Tibial artery (tissue), 4 donors: ENCODE measurements around the gene MGP.

Source experiments
- DNase-seq, 2 donors: peaks; one replicate each; pipeline ENCODE4 v3.0.0-alpha.2; 2019
- H3K27ac ChIP-seq, 2 donors: fragments of 200-600 bp; sonication (generic) in 1 of 2; 1 replicate in 1 of 2; 2 replicates in 1 of 2; pipeline ENCODE4 v1.5.1; 2018 to 2019; ENCODE audit warnings: mild to moderate bottlenecking in 1 of 2
- H3K27me3 ChIP-seq, 2 donors: fragments of 200-600 bp; sonication (generic) in 1 of 2; one replicate each; pipeline versions ENCODE4 v1.5.1 to v1.6.0; 2016 to 2019
- H3K36me3 ChIP-seq, 3 donors: fragments of 200-600 bp; sonication (generic) in 2 of 3; one replicate each; pipeline ENCODE4 v1.5.1; 2016 to 2019; ENCODE audit warnings: mild to moderate bottlenecking in 2 of 3
- H3K4me1 ChIP-seq, 4 donors: fragments of 200-600 bp; sonication (generic) in 2 of 4; 1 replicate in 3 of 4; 2 replicates in 1 of 4; pipeline ENCODE4 v1.5.1; 2016 to 2019
- H3K4me3 ChIP-seq, 2 donors: fragments of 200-600 bp; sonication (generic) in 1 of 2; 1 replicate in 1 of 2; 2 replicates in 1 of 2; pipeline ENCODE4 v1.5.1; 2018 to 2019; ENCODE audit warnings: mild to moderate bottlenecking in 2 of 2
- H3K9me3 ChIP-seq, 3 donors: fragments of 200-600 bp; sonication (generic) in 1 of 3; one replicate each; pipeline ENCODE4 v1.5.1; 2016 to 2019
- intact Hi-C: fragments of 100-400 bp; cut with DNase I; formaldehyde crosslinking; loops from one replicate; pipeline ENCODE4 v1.15.0; 2023; ENCODE audit warnings: low total_unique reads
- TF ChIP-seq, protein P1 (sequence below), 2 experiments: fragments of 200-600 bp in 1 of 2; fragments of 450-650 bp in 1 of 2; IDR thresholded peaks; one replicate each; pipeline ENCODE4 v1.5.1; 2017 to 2019; ENCODE audit warnings: antibody characterized with exemption in 2 of 2, mild to moderate bottlenecking in 1 of 2, moderate library complexity in 1 of 2

The MGP gene

DNA sequence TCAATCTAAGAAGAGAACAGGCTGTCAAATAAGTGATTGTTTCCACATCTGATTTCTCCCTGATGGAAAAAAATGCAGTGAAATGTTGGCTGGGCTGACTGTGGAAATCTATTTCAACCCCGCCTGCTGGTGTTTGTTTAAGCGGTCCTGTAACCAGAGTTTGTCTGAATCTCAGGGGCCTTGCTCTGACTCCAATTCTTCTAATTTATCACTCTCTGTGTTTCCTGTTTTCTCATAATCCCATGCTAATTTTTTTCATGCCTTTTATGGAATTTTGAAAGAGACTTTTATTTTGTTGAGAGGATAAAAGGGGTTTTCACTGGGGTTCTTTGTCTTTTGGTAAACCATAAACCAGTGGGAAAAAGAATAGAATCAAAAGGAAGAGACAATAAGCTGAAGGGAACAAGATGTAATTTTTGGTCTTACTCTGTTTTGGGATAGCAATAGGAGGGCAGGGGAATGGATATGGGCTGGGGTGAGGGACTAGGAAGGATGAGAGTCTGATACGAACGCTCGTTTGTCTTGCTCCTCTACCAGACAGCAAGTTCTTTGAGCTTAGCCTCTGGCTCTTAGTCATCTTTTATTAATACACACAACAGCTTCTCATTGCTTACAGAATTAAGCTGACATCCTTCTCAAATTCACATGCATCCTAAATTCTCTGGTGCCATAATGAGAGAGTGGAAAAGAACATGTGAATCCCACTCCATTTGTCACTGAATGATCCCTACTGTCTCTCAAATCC is 8.0 kb upstream of the MGP start:
- intact Hi-C loops = loop anchor here (5.0 kb wide), 1 partner anchor 59 kb away; no protein-coding TSS in a partner anchor
- peak in 1 of 2 donors; percentile 57 for DNase-seq

DNA sequence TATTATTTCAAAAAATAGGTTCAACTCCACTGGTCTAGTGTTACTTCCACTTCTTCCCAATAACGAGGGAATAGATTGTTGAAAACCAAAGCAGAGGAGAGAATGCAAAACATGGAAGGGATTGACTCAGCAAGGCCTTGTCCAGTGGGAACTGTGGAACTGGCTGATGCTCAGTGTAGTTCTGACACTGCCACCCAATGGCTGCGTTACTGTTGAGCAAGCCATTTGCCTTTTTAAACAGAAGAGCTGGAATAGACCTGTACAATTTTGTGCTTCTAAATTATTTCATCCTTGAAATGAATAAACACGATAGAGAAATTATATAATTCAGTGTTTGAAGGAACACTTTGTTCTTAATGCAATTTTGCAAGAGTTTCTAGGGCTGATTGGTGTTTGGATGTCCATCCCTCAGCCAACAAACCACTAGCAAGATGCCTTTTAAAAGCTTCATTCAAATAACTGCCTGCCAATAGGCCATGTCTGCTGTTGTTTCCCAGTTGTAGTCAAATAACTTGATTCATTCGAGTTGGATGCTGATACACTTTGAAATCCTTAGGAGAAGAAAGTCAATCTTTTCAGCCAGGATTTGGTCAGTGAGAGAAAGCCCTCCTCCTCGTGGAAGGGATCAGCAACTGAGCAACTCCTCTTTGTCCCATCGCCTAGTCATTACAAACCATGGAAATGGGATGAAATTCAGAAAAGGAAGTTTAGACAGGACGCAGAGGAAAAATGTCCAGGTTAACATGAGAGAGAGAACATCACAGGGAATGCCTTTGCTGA is 7.3 kb upstream of the MGP start:
- Histone ChIP-seq H3K27me3 (no peaks in the 10 kb centered on the region), H3K27ac (peak overlapping the region; percentile 78), H3K9me3 (no peaks in the 10 kb centered on the region), H3K36me3 (no peaks in the 10 kb centered on the region), H3K4me1 (peaks cover 0 to 48% (median 27%) of the 10 kb centered on the region in 4 donors), H3K4me3 (peak overlapping the region in 1 of 2 donors; percentile 6)
- intact Hi-C loops = loop anchor here (5.0 kb wide), 1 partner anchor 59 kb away; no protein-coding TSS in a partner anchor
- peak; percentile 83 to 88 for DNase-seq
- TF ChIP-seq, protein P1, sequence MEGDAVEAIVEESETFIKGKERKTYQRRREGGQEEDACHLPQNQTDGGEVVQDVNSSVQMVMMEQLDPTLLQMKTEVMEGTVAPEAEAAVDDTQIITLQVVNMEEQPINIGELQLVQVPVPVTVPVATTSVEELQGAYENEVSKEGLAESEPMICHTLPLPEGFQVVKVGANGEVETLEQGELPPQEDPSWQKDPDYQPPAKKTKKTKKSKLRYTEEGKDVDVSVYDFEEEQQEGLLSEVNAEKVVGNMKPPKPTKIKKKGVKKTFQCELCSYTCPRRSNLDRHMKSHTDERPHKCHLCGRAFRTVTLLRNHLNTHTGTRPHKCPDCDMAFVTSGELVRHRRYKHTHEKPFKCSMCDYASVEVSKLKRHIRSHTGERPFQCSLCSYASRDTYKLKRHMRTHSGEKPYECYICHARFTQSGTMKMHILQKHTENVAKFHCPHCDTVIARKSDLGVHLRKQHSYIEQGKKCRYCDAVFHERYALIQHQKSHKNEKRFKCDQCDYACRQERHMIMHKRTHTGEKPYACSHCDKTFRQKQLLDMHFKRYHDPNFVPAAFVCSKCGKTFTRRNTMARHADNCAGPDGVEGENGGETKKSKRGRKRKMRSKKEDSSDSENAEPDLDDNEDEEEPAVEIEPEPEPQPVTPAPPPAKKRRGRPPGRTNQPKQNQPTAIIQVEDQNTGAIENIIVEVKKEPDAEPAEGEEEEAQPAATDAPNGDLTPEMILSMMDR (IDR thresholded peaks at IDR 0.05) = peak in 1 of 2 experiments; percentile 26

More for the DNA sequence above, 8.0 kb upstream of the MGP start:
- Histone ChIP-seq H3K9me3 (no peaks in the 10 kb centered on the region), H3K4me1 (peaks cover 0 to 48% (median 27%) of the 10 kb centered on the region in 4 donors), H3K27ac (peak overlapping the region; percentile 78), H3K36me3 (no peaks in the 10 kb centered on the region), H3K4me3 (peak overlapping the region in 1 of 2 donors; percentile 6), H3K27me3 (no peaks in the 10 kb centered on the region)
- TF ChIP-seq, protein P1 (IDR thresholded peaks at IDR 0.05) = no peak

DNA sequence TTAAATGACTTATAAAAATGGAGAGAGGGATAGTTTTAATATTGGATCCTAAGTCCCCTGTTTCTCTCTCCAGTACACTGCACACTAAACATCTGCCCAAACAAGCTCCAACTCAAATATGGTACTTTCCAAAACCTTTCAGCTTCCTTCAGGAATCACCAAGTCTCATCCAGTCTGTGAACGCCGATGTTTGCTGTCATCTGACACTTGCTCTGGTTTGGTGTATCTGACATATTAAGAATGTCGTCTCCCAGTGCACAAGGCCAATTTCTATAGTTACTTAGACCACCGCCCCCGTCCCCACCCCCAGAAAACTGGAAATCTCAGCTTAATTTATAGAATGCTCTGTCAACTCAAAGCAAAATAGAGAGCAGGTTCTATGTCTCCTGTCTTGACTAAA is 5.0 kb upstream of the MGP start:
- intact Hi-C loops = loop anchor here (5.0 kb wide), 1 partner anchor 62 kb away; no protein-coding TSS in a partner anchor

DNA sequence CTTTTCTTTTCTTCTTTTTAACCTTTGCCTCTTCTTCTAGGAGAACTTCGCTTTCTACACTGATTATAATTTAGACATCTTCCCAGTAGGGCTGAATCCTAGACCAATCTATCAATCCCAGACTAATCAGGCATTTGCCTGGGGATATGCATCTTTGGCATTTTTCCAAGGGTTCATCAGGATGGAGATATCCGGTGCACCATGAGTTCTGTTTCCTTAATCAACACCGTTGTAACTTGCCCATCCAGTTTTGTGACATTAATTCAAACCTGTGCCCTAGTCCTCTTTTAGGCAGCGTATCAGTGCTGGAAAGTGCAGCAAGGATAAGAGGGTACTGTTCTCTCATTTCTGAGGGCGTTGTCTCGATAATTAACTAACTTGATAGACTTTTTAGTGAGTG is 617 bp upstream of the MGP start:
- Histone ChIP-seq H3K27ac (peak overlapping the region; percentile 81 to 87), H3K36me3 (peaks cover 17 to 21% (median 19%) of the 10 kb centered on the region in 3 donors), H3K4me3 (peak overlapping the region; percentile 54 to 58), H3K9me3 (no peaks in the 10 kb centered on the region), H3K4me1 (peaks cover 0 to 34% (median 11%) of the 10 kb centered on the region in 4 donors), H3K27me3 (no peaks in the 10 kb centered on the region)
- intact Hi-C loops = loop anchor here (5.0 kb wide), 1 partner anchor 39 kb away; no protein-coding TSS in a partner anchor
- DNase-seq = no peak
- TF ChIP-seq, protein P1 (IDR thresholded peaks at IDR 0.05) = no peak

More for the DNA sequence above, 5.0 kb upstream of the MGP start:
- H3K4me1 ChIP-seq = peaks cover 0 to 45% (median 28%) of the 10 kb centered on the region in 4 donors
- no peaks in the 10 kb centered on the region for H3K27me3 ChIP-seq
- no peak for DNase-seq
- peak overlapping the region; percentile 78 for H3K27ac ChIP-seq
- TF ChIP-seq, protein P1 (IDR thresholded peaks at IDR 0.05) = no peak
- no peaks in the 10 kb centered on the region for H3K36me3 ChIP-seq
- H3K4me3 ChIP-seq = no peak overlapping the region
- H3K9me3 ChIP-seq = no peaks in the 10 kb centered on the region

DNA sequence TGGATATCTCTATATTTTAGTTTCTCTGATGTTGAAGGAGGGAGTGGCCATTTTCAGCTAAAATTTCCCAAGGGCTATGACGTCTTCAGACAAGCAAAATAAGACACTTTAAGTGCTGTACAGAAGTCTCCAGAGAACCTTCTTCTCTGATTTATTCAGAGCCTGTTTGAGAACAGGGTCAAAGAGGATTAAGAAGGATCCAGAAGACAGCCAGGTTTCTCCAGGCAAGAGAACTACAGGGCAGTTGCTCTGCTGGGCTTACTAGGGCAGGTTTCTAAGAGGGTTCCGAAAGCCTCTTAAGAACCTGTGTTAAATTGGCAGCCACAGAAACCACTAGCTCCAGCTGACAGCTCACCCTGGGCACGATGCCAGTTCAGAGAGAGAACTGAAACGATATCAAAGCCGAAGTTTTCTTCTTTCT is 1.2 kb downstream of the MGP start:
- Histone ChIP-seq H3K9me3 (no peaks in the 10 kb centered on the region), H3K27ac (peak overlapping the region; percentile 81 to 87), H3K4me3 (peak overlapping the region; percentile 54 to 58), H3K36me3 (peaks cover 21 to 34% (median 22%) of the 10 kb centered on the region in 3 donors), H3K27me3 (no peaks in the 10 kb centered on the region), H3K4me1 (peaks cover 0 to 34% (median 11%) of the 10 kb centered on the region in 4 donors)
- TF ChIP-seq, protein P1 (IDR thresholded peaks at IDR 0.05) = no peak
- peak; percentile 92 to 93 for DNase-seq
- intact Hi-C loops = no loop called here
